ENCODE measurements around the gene VEZT. TPM values are rescaled to one million over a fixed set of nuclear protein-coding genes. Genes with fewer than 3 reads are reported as not detected.

The VEZT gene
- total RNA-seq, 1 experiment from 2014 or later, result 46.4 TPM

DNA sequence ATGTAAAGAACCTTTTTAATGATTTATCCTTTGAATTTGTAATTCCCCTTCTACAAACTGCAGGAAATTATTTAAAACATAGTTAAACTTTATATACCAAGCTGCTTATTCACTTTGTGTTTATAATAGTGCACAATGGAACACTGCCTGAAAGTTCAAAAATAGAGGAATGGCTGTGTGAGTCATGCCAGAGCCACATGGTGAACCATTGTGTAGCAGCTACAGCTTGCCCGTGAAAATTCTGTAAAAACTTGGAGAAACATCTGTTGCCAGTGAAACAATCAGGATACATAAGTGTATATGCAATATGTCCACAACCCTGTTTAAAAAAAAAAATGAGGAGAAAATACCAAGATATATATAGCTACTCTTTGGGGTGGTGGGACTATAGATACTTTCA lies 59.5 kb downstream of the VEZT start:
- TF ChIP-seq EGR1 (IDR thresholded peaks at IDR 0.05; ENCODE audit: low read depth) (no peak), YY1 (IDR thresholded peaks at IDR 0.05; ENCODE audit: extremely low read depth, insufficient replicate concordance, low read depth, low read length) (no peak), REST (IDR thresholded peaks at IDR 0.05; ENCODE audit: low read depth) (no peak), EZH2 (IDR thresholded peaks at IDR 0.05) (no peak), JUND (IDR thresholded peaks at IDR 0.05) (no peak), ZNF274 (IDR thresholded peaks at IDR 0.05; ENCODE audit: low read depth, low read length) (no peak), ZFX (IDR thresholded peaks at IDR 0.05) (no peak), RAD21 (IDR thresholded peaks at IDR 0.05; ENCODE audit: low read depth) (no peak), SP1 (IDR thresholded peaks at IDR 0.05; ENCODE audit: low read depth) (no peak), CEBPB (IDR thresholded peaks at IDR 0.05; ENCODE audit: low read depth) (no peak), POLR2A (IDR thresholded peaks at IDR 0.05; ENCODE audit: borderline replicate concordance, extremely low read depth, insufficient read depth, insufficient read length) (no peak), FOSL1 (IDR thresholded peaks at IDR 0.05; ENCODE audit: low read depth) (no peak), TCF7L2 (IDR thresholded peaks at IDR 0.05; ENCODE audit: borderline replicate concordance, extremely low read depth, insufficient read depth, insufficient read length) (no peak), SRF (IDR thresholded peaks at IDR 0.05; ENCODE audit: low read depth) (no peak)
- TF ChIP-seq, protein P1, sequence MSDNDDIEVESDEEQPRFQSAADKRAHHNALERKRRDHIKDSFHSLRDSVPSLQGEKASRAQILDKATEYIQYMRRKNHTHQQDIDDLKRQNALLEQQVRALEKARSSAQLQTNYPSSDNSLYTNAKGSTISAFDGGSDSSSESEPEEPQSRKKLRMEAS (IDR thresholded peaks at IDR 0.05), result no peak
- H3K9me3 ChIP-seq (ENCODE audit: control insufficient read depth in 1 of 2, insufficient read depth in 1 of 2, low read depth in 1 of 2, low read length in 2 of 2), result no peaks in the 10 kb centered on the region
- DNase-seq (ENCODE audit: low read depth, low spot score) (no peak), ATAC-seq (no peak)
- no peaks in the 10 kb centered on the region for H3K9me2 ChIP-seq (ENCODE audit: insufficient read depth)
- no peaks in the 10 kb centered on the region for H3K4me1 ChIP-seq (ENCODE audit: control insufficient read depth in 1 of 2, insufficient read depth in 2 of 2, low read length in 2 of 2)
- POLR2A ChIA-PET, result no interaction called here
- no TSS peak for BruUV-seq (replicated peaks)
- no peak overlapping the region for H2AFZ ChIP-seq (ENCODE audit: low read depth, low read length, poor library complexity, severe bottlenecking)
- no peaks in the 10 kb centered on the region for H4K20me1 ChIP-seq (ENCODE audit: insufficient read depth)
- H3K27me3 ChIP-seq (ENCODE audit: insufficient read depth, low read length), result no peaks in the 10 kb centered on the region
- peaks cover 3% of the 10 kb centered on the region; the same call in 1 of the 2 replicates for H3K79me2 ChIP-seq (ENCODE audit: insufficient read depth, low read length)
- RAD21 ChIA-PET (ENCODE audit: low non-redundant PET in 1 of 2, low total read pairs in 2 of 2, uncharacterized antibody in 2 of 2, unreplicated experiment in 2 of 2), result interaction anchor here in 1 of 2 experiments (1.1 kb wide), 1 partner anchor 257 kb away, joined by 5 read pairs; no protein-coding TSS in a partner anchor
- H3K36me3 ChIP-seq (ENCODE audit: control insufficient read depth in 1 of 2, insufficient read depth in 2 of 2, low read length in 2 of 2), result peaks cover 0 to 1% of the 10 kb centered on the region in 2 experiments; a peak in 3 of 4 replicates
- no peak overlapping the region for H3K4me2 ChIP-seq (ENCODE audit: low read length)
- no peak overlapping the region for H3K9ac ChIP-seq (ENCODE audit: low read length)
- CTCF ChIA-PET, result no interaction called here
- H3K27ac ChIP-seq (ENCODE audit: low read depth, low read length), result no peak overlapping the region
- intact Hi-C loops (cut with micrococcal nuclease), result no loop called here
- no peak overlapping the region for H3K4me3 ChIP-seq (replicated peaks in 1 of 2; ENCODE audit: low read depth in 1 of 2, low read length in 2 of 2)

All from HCT116 (cell line).